ENCODE data around the gene CFAP69.

CFAP69 gene

DNA sequence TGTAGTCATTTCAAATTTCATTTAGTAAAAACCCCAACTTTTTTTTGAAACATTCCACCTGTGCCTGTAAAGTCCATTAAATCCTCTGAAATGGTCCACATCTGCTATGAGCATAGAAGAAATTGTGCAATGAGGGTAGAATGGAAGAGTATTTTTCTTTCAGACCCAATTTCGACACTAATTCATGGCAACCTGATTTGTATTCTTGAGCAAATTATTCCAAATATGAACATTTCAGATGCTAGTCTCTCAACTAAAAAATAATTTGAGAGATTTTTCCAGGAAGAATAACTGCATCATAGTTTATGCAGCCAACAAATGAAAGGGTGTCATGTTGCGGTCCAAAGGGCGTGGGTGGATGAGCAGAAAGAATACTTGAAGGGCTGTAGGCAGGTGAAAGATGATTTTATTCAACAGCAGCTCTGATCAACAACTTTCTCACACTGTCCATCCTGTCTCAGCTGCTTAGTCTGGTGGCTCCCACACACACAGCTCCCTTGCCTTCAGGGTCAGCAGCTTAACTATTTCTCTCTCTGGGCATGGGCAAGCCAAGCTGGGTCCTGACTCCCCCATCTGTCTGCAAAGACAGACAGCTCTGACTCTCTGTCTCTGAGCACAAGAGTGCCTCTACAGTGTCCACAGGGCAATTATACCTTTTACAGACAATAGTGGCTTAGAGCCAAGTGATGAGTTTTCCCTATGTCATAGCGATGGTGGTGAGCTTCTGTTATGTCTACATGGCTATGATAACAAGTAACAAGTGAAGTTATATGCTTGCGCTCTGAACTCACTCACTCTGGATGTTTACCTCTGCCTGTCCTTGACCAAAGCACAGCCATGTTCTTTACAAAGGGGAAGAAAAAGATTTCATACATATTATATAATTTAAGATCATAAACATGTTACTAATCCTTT lies 21.9 kb upstream of the CFAP69 start:
- H3K4me3 Mint-ChIP-seq: no peak overlapping the region
- H3K9me3 Mint-ChIP-seq: no peaks in the 10 kb centered on the region
- peaks cover 45% of the 10 kb centered on the region for H3K27me3 Mint-ChIP-seq
- no peak overlapping the region for H3K27ac Mint-ChIP-seq
- no peaks in the 10 kb centered on the region for H3K4me1 Mint-ChIP-seq (ENCODE audit: low read depth)
- H3K36me3 Mint-ChIP-seq (ENCODE audit: low read depth): no peaks in the 10 kb centered on the region

DNA sequence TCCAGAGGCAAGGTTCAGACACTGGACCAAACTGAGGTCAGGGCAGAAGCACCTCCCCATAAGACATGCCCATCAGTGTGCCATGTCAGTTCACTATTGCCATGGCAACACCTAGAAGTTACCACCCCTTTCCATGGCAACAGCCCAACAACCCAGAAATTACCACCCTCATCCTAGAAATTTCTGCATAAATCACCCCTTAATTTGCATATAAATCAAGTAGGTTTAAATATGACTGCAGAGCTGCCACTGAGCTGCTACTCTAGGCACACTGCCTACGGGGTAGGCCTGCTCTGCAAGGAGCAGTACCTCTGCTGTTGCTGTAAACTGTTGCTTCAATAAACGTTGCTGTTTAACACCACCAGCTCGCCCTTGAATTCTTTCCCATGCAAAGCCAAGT lies 20.8 kb upstream of the CFAP69 start:
- Mint-ChIP-seq H3K4me3 (no peak overlapping the region), H3K36me3 (ENCODE audit: low read depth) (no peaks in the 10 kb centered on the region), H3K9me3 (no peaks in the 10 kb centered on the region), H3K27ac (no peak overlapping the region), H3K4me1 (ENCODE audit: low read depth) (no peaks in the 10 kb centered on the region), H3K27me3 (peaks cover 44% of the 10 kb centered on the region)

GRCh38 chr7:90225181-90225580 lies 19.8 kb upstream of the CFAP69 start:
- Mint-ChIP-seq H3K4me3 (no peak overlapping the region), H3K4me1 (ENCODE audit: low read depth) (no peaks in the 10 kb centered on the region), H3K27me3 (peaks cover 39% of the 10 kb centered on the region), H3K36me3 (ENCODE audit: low read depth) (no peaks in the 10 kb centered on the region), H3K9me3 (no peaks in the 10 kb centered on the region), H3K27ac (no peak overlapping the region)

GRCh38 chr7:90225601-90226000 lies 19.4 kb upstream of the CFAP69 start:
- Mint-ChIP-seq H3K27me3 (peaks cover 35% of the 10 kb centered on the region), H3K4me1 (ENCODE audit: low read depth) (no peaks in the 10 kb centered on the region), H3K4me3 (no peak overlapping the region), H3K9me3 (no peaks in the 10 kb centered on the region), H3K27ac (no peak overlapping the region), H3K36me3 (ENCODE audit: low read depth) (no peaks in the 10 kb centered on the region)

- Mint-ChIP-seq H3K4me3 (no peak overlapping the region), H3K9me3 (no peaks in the 10 kb centered on the region), H3K36me3 (ENCODE audit: low read depth) (no peaks in the 10 kb centered on the region), H3K4me1 (ENCODE audit: low read depth) (no peaks in the 10 kb centered on the region), H3K27ac (no peak overlapping the region), H3K27me3 (peaks cover 27% of the 10 kb centered on the region)
These were observed 17.7 kb upstream of the CFAP69 start for GRCh38 chr7:90227259-90227658.

DNA sequence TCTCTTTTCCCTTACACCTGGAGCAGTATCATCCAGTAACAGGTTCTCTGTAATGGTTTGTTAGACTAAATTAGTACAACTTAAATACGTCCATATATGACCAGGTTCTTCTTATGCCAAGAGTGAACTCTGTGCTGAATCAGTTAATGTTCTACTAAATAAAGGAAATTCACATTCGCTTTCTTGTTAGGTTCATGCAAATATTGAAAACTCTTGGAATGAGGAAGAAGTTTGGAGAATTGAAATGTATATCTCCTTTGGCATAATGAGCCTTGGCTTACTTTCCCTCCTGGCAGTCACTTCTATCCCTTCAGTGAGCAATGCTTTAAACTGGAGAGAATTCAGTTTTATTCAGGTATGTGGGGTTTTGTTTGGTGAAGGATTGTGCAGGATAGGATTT lies 15.3 kb upstream of the CFAP69 start:
- H3K27ac Mint-ChIP-seq: no peak overlapping the region
- H3K4me3 Mint-ChIP-seq: no peak overlapping the region
- H3K9me3 Mint-ChIP-seq: no peaks in the 10 kb centered on the region
- peaks cover 17% of the 10 kb centered on the region for H3K27me3 Mint-ChIP-seq
- no peaks in the 10 kb centered on the region for H3K4me1 Mint-ChIP-seq (ENCODE audit: low read depth)
- no peaks in the 10 kb centered on the region for H3K36me3 Mint-ChIP-seq (ENCODE audit: low read depth)

- H3K27me3 Mint-ChIP-seq: peaks cover 12% of the 10 kb centered on the region
- no peaks in the 10 kb centered on the region for H3K9me3 Mint-ChIP-seq
- H3K4me3 Mint-ChIP-seq: no peak overlapping the region
- no peaks in the 10 kb centered on the region for H3K4me1 Mint-ChIP-seq (ENCODE audit: low read depth)
- H3K36me3 Mint-ChIP-seq (ENCODE audit: low read depth): no peaks in the 10 kb centered on the region
- no peak overlapping the region for H3K27ac Mint-ChIP-seq
These were observed 14.1 kb upstream of the CFAP69 start for GRCh38 chr7:90230834-90231233.

- H3K27me3 Mint-ChIP-seq: peaks cover 12% of the 10 kb centered on the region
- H3K27ac Mint-ChIP-seq: no peak overlapping the region
- no peaks in the 10 kb centered on the region for H3K36me3 Mint-ChIP-seq (ENCODE audit: low read depth)
These were observed 13.7 kb upstream of the CFAP69 start for GRCh38 chr7:90231304-90231703.

GRCh38 chr7:90232430-90232829 lies 12.5 kb upstream of the CFAP69 start:
- peaks cover 20% of the 10 kb centered on the region for H3K27me3 Mint-ChIP-seq
- no peak overlapping the region for H3K27ac Mint-ChIP-seq
- H3K4me1 Mint-ChIP-seq (ENCODE audit: low read depth): no peaks in the 10 kb centered on the region

More at GRCh38 chr7:90231304-90231703, 13.7 kb upstream of the CFAP69 start:
- Mint-ChIP-seq H3K9me3 (no peaks in the 10 kb centered on the region), H3K4me3 (no peak overlapping the region), H3K4me1 (ENCODE audit: low read depth) (no peaks in the 10 kb centered on the region)

GRCh38 chr7:90233569-90233968 lies 11.4 kb upstream of the CFAP69 start:
- no peaks in the 10 kb centered on the region for H3K4me1 Mint-ChIP-seq (ENCODE audit: low read depth)
- H3K4me3 Mint-ChIP-seq: no peak overlapping the region
- no peaks in the 10 kb centered on the region for H3K36me3 Mint-ChIP-seq (ENCODE audit: low read depth)
- H3K27me3 Mint-ChIP-seq: peaks cover 15% of the 10 kb centered on the region
- H3K27ac Mint-ChIP-seq: no peak overlapping the region
- H3K9me3 Mint-ChIP-seq: no peaks in the 10 kb centered on the region

More at GRCh38 chr7:90232430-90232829, 12.5 kb upstream of the CFAP69 start:
- Mint-ChIP-seq H3K4me3 (no peak overlapping the region), H3K9me3 (no peaks in the 10 kb centered on the region), H3K36me3 (ENCODE audit: low read depth) (no peaks in the 10 kb centered on the region)

DNA sequence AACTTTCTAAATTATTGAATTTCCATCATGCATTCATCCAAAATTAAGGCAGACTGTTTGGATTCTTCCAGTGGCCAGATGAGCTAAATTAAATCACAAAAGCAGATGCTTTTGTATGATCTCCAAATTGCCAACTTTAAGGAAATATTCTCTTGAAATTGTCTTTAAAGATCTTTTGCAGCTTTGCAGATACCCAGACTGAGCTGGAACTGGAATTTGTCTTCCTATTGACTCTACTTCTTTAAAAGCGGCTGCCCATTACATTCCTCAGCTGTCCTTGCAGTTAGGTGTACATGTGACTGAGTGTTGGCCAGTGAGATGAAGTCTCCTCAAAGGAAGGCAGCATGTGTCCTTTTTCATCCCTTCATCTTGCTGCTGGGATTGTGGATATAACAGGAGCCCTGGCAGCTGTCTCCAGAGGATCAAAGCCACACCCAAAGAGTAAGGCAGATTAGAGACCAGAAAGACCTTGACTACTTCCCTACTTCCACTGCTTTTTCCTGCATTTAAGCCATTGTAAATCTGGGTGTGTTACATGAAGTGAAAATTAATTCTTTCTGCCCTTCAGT lies 8.2 kb upstream of the CFAP69 start:
- no peak overlapping the region for H3K4me3 Mint-ChIP-seq
- H3K27me3 Mint-ChIP-seq: peaks cover 17% of the 10 kb centered on the region
- no peaks in the 10 kb centered on the region for H3K4me1 Mint-ChIP-seq (ENCODE audit: low read depth)
- H3K27ac Mint-ChIP-seq: no peak overlapping the region
- H3K36me3 Mint-ChIP-seq (ENCODE audit: low read depth): no peaks in the 10 kb centered on the region
- no peaks in the 10 kb centered on the region for H3K9me3 Mint-ChIP-seq

DNA sequence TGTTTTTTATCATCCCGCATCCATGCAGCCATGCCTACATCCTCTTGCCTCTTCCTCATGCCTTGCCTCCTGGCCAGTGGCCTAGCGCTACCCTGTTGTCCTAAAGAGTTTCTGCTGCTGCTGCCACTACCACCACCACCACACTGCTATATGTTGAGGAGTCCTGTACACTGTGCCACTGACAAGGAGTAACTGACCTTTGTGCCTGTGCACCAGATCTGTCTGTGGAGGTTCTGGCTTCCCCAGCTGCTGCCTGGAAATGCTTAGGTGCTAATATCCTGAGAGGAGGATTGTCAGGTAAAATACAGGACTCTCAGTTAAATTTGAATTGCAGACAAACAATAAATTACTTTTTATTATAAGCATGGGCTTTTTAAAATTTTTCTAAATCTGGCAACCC lies 7.0 kb upstream of the CFAP69 start:
- Mint-ChIP-seq H3K36me3 (ENCODE audit: low read depth) (no peaks in the 10 kb centered on the region), H3K4me1 (ENCODE audit: low read depth) (no peaks in the 10 kb centered on the region), H3K4me3 (no peak overlapping the region), H3K27ac (no peak overlapping the region), H3K9me3 (no peaks in the 10 kb centered on the region), H3K27me3 (peaks cover 22% of the 10 kb centered on the region)

DNA sequence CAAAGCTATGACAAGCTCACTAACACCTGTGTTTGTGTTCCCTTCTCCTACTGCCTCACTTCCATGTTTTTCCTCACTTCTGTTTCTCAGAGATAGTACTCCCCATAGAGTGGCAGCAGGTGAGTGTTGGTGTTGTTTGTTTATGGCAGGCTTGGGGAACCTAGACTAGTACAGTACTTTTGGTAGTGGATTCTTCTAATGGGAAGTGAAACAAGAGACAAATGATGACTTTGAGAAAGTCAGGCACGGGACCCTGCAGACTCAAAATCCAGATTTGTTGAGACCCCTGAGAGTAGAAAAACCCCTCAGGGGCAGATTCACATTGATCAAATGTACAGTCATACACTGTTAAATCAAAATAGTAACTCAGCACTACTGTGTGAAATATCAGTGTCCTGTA lies 6.4 kb upstream of the CFAP69 start:
- Mint-ChIP-seq H3K4me1 (ENCODE audit: low read depth) (no peaks in the 10 kb centered on the region), H3K4me3 (no peak overlapping the region), H3K36me3 (ENCODE audit: low read depth) (no peaks in the 10 kb centered on the region), H3K9me3 (no peaks in the 10 kb centered on the region), H3K27ac (no peak overlapping the region), H3K27me3 (peaks cover 26% of the 10 kb centered on the region)

- Mint-ChIP-seq H3K27me3 (peaks cover 30% of the 10 kb centered on the region), H3K27ac (no peak overlapping the region), H3K36me3 (ENCODE audit: low read depth) (no peaks in the 10 kb centered on the region), H3K4me3 (no peak overlapping the region), H3K4me1 (ENCODE audit: low read depth) (peaks cover under 1% of the 10 kb centered on the region), H3K9me3 (no peaks in the 10 kb centered on the region)
These were observed 5.9 kb upstream of the CFAP69 start for GRCh38 chr7:90239050-90239449.

DNA sequence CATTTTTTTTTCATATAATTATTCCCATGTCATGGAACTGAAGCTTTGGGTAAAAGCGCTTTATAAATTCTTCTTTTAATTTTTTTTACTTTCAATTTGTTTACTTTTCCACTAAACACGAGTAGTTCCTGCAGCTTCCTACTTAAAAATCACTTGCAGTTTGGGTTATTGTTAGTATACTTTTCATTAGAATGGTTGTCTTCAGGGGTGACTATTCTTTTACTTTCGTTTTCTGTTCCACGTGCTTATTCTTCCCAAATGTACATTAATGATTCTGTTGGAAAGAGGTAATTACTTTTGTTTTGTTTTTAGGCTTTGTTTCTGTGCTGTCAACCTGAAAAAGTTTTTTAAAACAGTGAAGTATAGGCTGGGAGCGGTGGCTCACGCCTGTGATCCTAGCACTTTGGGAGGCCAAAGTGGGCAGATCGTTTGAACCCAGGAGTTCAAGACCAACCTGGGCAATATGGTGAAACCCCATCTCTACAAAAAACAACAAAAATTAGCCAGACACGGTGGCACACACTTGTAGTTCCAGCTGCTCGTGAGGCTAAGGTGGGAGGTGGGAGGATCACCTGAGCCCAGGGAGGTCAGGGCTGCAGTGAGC lies 5.2 kb upstream of the CFAP69 start:
- H3K9me3 Mint-ChIP-seq: no peaks in the 10 kb centered on the region
- H3K36me3 Mint-ChIP-seq (ENCODE audit: low read depth): no peaks in the 10 kb centered on the region
- H3K4me1 Mint-ChIP-seq (ENCODE audit: low read depth): peaks cover 7% of the 10 kb centered on the region

More for the DNA sequence above, 5.2 kb upstream of the CFAP69 start:
- H3K4me3 Mint-ChIP-seq: no peak overlapping the region
- H3K27ac Mint-ChIP-seq: no peak overlapping the region
- peaks cover 32% of the 10 kb centered on the region for H3K27me3 Mint-ChIP-seq
